Measurements from ENCODE around the gene UCP2. TPM values are rescaled to one million over a fixed set of nuclear protein-coding genes. Genes with fewer than 3 reads are reported as not detected.

The UCP2 gene, protein sequence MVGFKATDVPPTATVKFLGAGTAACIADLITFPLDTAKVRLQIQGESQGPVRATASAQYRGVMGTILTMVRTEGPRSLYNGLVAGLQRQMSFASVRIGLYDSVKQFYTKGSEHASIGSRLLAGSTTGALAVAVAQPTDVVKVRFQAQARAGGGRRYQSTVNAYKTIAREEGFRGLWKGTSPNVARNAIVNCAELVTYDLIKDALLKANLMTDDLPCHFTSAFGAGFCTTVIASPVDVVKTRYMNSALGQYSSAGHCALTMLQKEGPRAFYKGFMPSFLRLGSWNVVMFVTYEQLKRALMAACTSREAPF
- 10 to 100 TPM; 42.0 to 57.7 TPM for total RNA-seq

DNA sequence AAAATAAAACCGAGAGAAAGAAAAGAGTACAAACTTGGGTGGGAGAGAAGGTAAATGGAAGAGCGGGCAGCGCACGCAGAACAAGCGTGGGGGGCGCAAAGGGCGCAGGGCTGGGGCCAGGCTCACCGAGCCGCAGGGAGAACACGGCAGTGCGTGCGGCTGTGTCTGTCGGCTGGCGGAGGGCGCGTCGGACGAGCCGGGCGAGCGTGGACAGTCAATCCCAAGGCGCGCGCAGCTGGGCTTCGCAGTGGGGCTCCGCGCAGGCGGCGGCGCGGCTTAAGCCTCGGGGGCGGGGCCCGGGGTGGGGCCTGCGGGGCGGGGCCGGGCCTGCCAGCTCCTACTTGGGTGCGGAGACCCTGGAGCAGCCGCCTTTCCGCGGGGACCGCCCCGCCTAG is at the start of gene UCP2:
UCP2 (minus strand) TSS at position 249 of the 395 bp plus-strand sequence. CDS start 4,465 bp downstream, outside the sequence.
- TF ChIP-seq, protein P1, sequence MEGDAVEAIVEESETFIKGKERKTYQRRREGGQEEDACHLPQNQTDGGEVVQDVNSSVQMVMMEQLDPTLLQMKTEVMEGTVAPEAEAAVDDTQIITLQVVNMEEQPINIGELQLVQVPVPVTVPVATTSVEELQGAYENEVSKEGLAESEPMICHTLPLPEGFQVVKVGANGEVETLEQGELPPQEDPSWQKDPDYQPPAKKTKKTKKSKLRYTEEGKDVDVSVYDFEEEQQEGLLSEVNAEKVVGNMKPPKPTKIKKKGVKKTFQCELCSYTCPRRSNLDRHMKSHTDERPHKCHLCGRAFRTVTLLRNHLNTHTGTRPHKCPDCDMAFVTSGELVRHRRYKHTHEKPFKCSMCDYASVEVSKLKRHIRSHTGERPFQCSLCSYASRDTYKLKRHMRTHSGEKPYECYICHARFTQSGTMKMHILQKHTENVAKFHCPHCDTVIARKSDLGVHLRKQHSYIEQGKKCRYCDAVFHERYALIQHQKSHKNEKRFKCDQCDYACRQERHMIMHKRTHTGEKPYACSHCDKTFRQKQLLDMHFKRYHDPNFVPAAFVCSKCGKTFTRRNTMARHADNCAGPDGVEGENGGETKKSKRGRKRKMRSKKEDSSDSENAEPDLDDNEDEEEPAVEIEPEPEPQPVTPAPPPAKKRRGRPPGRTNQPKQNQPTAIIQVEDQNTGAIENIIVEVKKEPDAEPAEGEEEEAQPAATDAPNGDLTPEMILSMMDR (IDR thresholded peaks at IDR 0.05) = no peak
- ATAC-seq (ENCODE audit: insufficient number of reproducible peaks, low FRiP score, low read depth) = peak; percentile 33
- DNase-seq (ENCODE audit: low spot score) = peak; percentile 26
- peak within 1 kb of the TSS; percentile 85 for H3K4me3 ChIP-seq
- peaks cover 11 to 13% of the 10 kb centered on the region in 2 donors for H3K4me1 ChIP-seq (ENCODE audit: control insufficient read depth in 1 of 2, low read depth in 2 of 2)
- H3K27me3 ChIP-seq (replicated peaks; ENCODE audit: insufficient read depth) = no peaks in the 10 kb centered on the region
- peaks cover 8% of the 10 kb centered on the region for H3K36me3 ChIP-seq
- H3K9me3 ChIP-seq = no peaks in the 10 kb centered on the region
- H3K27ac ChIP-seq = peak within 1 kb of the TSS; percentile 85 to 89

DNA sequence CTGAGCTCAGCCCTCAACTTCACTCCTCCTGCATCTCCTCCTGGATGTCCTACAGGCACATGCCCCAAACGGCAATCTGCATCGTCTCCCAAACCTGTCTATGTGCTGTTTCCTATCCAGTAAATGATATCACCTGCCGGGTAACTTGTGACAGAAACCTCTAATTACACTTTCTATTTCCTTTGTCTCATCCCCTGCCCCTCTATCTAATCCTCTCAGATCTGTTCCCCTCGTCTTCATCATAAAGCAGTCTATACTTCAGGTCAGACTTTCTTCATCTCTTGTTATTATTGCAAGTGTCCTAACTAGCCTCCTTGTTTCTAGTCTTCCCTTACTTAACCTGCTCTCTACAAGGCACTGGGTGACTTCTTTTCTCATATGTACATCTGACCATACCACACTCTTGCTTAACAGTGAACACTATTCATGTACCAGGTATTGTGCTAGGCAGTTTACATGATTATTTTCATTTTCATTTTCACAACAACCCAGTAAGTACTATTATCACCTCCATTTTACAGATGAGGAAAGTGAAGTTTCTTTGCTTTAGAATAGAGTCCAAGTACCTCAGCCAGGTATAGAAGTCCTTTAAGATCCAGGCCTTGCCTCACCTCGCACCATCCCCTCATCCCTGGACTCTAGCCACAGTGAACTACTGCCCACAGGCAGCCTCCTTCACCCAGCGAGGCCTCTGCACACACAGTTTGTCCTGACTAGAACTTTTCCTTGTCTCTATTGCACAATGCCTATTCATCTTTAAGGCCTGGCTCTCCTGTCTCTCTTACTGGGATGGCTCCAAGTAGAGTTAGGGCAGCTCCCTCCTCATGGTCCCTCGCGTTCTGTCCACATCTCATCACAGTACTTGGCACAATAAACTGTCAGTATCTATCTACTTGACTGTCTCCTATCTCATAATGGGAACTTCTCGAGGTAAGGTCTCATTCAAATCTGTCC is 48.4 kb upstream of the UCP2 start:
- peaks cover 0 to 17% of the 10 kb centered on the region in 2 donors for H3K4me1 ChIP-seq (ENCODE audit: control insufficient read depth in 1 of 2, low read depth in 2 of 2)
- no peak overlapping the region for H3K27ac ChIP-seq
- no peak for DNase-seq (ENCODE audit: low spot score)
- H3K27me3 ChIP-seq (replicated peaks; ENCODE audit: insufficient read depth) = no peaks in the 10 kb centered on the region
- ATAC-seq (ENCODE audit: insufficient number of reproducible peaks, low FRiP score, low read depth) = no peak
- no peak overlapping the region for H3K4me3 ChIP-seq
- TF ChIP-seq, protein P1 (IDR thresholded peaks at IDR 0.05) = no peak
- peaks cover 16% of the 10 kb centered on the region for H3K36me3 ChIP-seq
- no peaks in the 10 kb centered on the region for H3K9me3 ChIP-seq

DNA sequence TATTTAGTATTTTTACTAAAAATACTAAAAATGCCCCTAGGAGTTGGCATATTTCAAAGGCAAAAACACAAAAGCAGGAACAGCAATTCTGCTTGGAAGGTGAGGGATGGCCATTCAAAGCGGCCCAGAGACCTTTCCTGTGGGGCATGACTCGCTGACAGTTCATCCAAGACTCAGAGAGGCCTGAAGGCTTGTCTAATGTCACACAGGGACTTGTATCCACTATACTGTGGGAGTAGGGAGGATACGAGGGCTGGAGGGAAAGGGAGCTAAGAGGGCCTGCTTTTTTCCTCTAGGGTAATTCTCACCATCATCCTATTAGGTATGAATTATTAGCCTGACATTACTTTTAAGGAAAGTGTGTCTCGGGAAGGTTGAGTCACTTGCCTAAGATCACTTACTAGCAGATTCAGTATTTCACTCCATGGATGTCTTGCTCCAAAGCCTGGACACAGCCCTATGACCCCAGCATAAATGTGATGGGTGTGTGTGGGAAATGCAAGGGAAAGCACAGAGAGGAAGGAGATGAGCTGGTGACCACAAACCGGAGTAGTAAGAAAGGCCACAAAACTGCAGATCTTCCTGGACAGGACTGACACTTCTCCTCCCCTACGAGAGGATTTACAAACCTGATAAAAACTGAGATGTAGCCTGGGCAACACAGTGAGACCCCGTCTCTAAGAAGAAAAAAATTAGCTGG is 43.0 kb upstream of the UCP2 start:
- TF ChIP-seq, protein P1 (IDR thresholded peaks at IDR 0.05) = no peak
- Histone ChIP-seq H3K36me3 (no peaks in the 10 kb centered on the region), H3K9me3 (no peaks in the 10 kb centered on the region), H3K4me3 (no peak overlapping the region), H3K4me1 (ENCODE audit: control insufficient read depth in 1 of 2, low read depth in 2 of 2) (peaks cover 6% of the 10 kb centered on the region in 2 donors), H3K27ac (no peak overlapping the region), H3K27me3 (replicated peaks; ENCODE audit: insufficient read depth) (no peaks in the 10 kb centered on the region)
- ATAC-seq (ENCODE audit: insufficient number of reproducible peaks, low FRiP score, low read depth) = no peak
- DNase-seq (ENCODE audit: low spot score) = no peak

DNA sequence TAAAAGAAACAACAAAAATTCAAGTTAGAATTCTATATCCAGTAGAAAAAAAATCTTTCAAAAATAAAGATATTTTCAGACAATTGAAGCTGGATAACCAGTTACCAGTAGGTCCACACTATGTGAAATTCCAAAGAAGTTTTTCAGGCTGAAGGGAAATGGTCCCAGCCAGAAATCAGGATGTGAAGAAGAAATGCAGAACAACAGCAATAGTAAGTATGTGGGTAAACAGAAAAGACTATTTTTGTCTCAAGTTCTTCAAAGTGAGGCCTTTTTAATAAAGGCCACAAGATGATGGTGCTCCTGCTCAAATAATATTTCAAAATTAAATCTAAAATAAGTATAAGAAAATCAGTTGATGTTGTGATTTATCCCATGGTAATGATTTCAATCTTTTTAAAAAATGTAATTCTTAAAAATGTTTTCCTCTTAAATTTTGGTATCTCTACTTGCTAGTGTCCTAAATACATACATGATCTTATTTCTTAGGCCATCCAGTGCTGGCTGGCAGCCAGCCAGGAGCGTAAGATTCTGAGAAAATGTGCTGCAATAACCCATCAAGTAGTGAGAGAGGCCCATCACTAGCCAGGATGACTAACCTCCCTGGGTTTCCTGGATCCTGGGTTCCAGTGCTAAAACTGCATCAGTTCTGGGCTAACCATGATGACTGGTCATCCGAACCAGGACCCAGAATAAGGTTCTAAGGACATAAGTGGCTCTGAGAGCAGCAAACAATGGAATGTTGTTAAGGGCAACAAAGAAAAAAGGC is 41.8 kb upstream of the UCP2 start:
- TF ChIP-seq, protein P1 (IDR thresholded peaks at IDR 0.05) = no peak
- Histone ChIP-seq H3K9me3 (no peaks in the 10 kb centered on the region), H3K36me3 (no peaks in the 10 kb centered on the region), H3K27ac (peak overlapping the region in 1 of 2 donors; percentile 4), H3K4me3 (no peak overlapping the region), H3K4me1 (ENCODE audit: control insufficient read depth in 1 of 2, low read depth in 2 of 2) (peaks cover 7 to 15% of the 10 kb centered on the region in 2 donors), H3K27me3 (replicated peaks; ENCODE audit: insufficient read depth) (no peaks in the 10 kb centered on the region)
- peak; percentile 50 for DNase-seq (ENCODE audit: low spot score)
- ATAC-seq (ENCODE audit: insufficient number of reproducible peaks, low FRiP score, low read depth) = no peak
